PFSK-1 (cell line): Measurements from ENCODE around the gene DCT.

Experiments used
- POLR2AphosphoS5 ChIP-seq: IDR thresholded peaks from 2 replicates; pipeline ENCODE4 v1.6.1; 2012; ENCODE audit warnings: low read depth, mild to moderate bottlenecking, control low read depth, low read length, moderate library complexity
- REST ChIP-seq, 2 experiments: IDR thresholded peaks; 2 replicates each; pipeline versions ENCODE4 v1.6.1 to v1.8.0; 2011 to 2012; ENCODE audit warnings: low read depth in 2 of 2, low read length in 2 of 2, control low read depth in 1 of 2, inconsistent platforms in 1 of 2, mild to moderate bottlenecking in 1 of 2, moderate library complexity in 1 of 2; ENCODE audit not compliant: insufficient read depth in 1 of 2
- SIN3A ChIP-seq: IDR thresholded peaks from 2 replicates; pipeline ENCODE4 v1.6.1; 2012; ENCODE audit warnings: mild to moderate bottlenecking, low read length, moderate library complexity, borderline replicate concordance; ENCODE audit not compliant: insufficient read depth
- TAF1 ChIP-seq: IDR thresholded peaks from 2 replicates; pipeline ENCODE4 v1.6.1; 2012; ENCODE audit warnings: low read length, control low read depth, borderline replicate concordance; ENCODE audit not compliant: insufficient read depth

GRCh38 chr13:94433055-94433961, 46.2 kb downstream of the DCT start:
- TF ChIP-seq TAF1 (no peak), POLR2AphosphoS5 (no peak), REST (IDR thresholded peaks at IDR 0.05; ENCODE audit: insufficient read depth in 1 of 2, low read depth in 2 of 2, low read length in 2 of 2) (no peak), SIN3A (no peak)
